Testis (tissue), 2 donors: Measurements from ENCODE around the gene GREB1.

Source experiments
- CTCF ChIP-seq, 3 experiments: fragments of 450-650 bp in 2 of 3; fragments of 200-600 bp in 1 of 3; sonication (generic) in 1 of 3; IDR thresholded peaks; one replicate each; pipeline ENCODE4 v1.5.1; 2016 to 2019; ENCODE audit warnings: antibody characterized with exemption in 3 of 3, mild to moderate bottlenecking in 2 of 3, moderate library complexity in 1 of 3
- POLR2A ChIP-seq: fragments of 450-650 bp; IDR thresholded peaks from one replicate; pipeline ENCODE4 v1.6.1; 2017; ENCODE audit warnings: antibody characterized with exemption, mild to moderate bottlenecking, moderate library complexity

DNA sequence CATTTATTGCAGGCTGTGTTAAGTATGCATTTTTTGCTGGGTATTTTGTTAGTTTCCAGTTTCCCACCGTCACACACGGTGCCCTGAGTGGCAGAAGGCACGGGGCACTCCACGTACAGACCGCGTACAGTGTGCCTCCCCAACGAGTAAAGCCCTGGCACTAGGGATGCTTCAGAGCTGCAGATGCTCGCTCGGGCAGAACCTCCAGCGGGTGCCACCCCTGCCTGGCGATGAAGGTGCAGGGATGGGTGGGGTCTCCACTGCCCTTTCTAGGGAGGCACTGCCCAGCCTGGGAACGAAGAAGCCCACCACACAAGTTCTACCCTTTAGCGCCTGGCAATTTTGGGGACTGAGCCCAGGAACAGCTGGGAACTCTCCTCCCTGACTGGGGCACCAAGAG is 4.1 kb downstream of the GREB1 start:
- no peak for TF ChIP-seq CTCF (IDR thresholded peaks at IDR 0.05)
- TF ChIP-seq POLR2A, result no peak
